Measurements from ENCODE around the gene SMIM3.
A peak's percentile ranks its signal among the peaks of the same experiment; 100 is the strongest.
"Not testable (repeated sequence)": the region's sequence is repeated elsewhere in the genome, so short reads cannot be mapped to it uniquely, and the experiment has no call there.

Gene SMIM3

GRCh38 chr5:150793423-150793888 is 14.9 kb downstream of the SMIM3 start:
- not testable (repeated sequence) for DNase-seq (ENCODE audit: low read depth in 2 of 3, low spot score in 1 of 3)

- no peak for DNase-seq (ENCODE audit: low read depth in 2 of 3, low spot score in 1 of 3)
Measured at GRCh38 chr5:150794927-150795326, 16.4 kb downstream of the SMIM3 start.

- no peak for DNase-seq (ENCODE audit: low read depth in 2 of 3, low spot score in 1 of 3)
Measured at GRCh38 chr5:150797384-150797783, 18.8 kb downstream of the SMIM3 start.

GRCh38 chr5:150801117-150801927 is 22.8 kb downstream of the SMIM3 start:
- no peak for DNase-seq (ENCODE audit: low read depth in 2 of 3, low spot score in 1 of 3)

- no peak for DNase-seq (ENCODE audit: low read depth in 2 of 3, low spot score in 1 of 3)
Measured at GRCh38 chr5:150804388-150804787, 25.8 kb downstream of the SMIM3 start.

GRCh38 chr5:150809363-150809762 is 30.8 kb downstream of the SMIM3 start:
- no peak for DNase-seq (ENCODE audit: low read depth in 2 of 3, low spot score in 1 of 3)

GRCh38 chr5:150815010-150815409 is 36.5 kb downstream of the SMIM3 start:
- no peak for DNase-seq (ENCODE audit: low read depth in 2 of 3, low spot score in 1 of 3)

- DNase-seq (ENCODE audit: low read depth in 2 of 3, low spot score in 1 of 3) = no peak
Measured at GRCh38 chr5:150816946-150817345, 38.4 kb downstream of the SMIM3 start.

- no peak for DNase-seq (ENCODE audit: low read depth in 2 of 3, low spot score in 1 of 3)
Measured at GRCh38 chr5:150829744-150830143, 51.2 kb downstream of the SMIM3 start.

GRCh38 chr5:150831821-150832220 is 53.3 kb downstream of the SMIM3 start:
- DNase-seq (ENCODE audit: low read depth in 2 of 3, low spot score in 1 of 3) = not testable (repeated sequence)

GRCh38 chr5:150836064-150836463 is 57.5 kb downstream of the SMIM3 start:
- no peak for DNase-seq (ENCODE audit: low read depth in 2 of 3, low spot score in 1 of 3)

GRCh38 chr5:150836703-150837102 is 58.1 kb downstream of the SMIM3 start:
- no peak for DNase-seq (ENCODE audit: low read depth in 2 of 3, low spot score in 1 of 3)

- DNase-seq (ENCODE audit: low read depth in 2 of 3, low spot score in 1 of 3) = not testable (repeated sequence)
Measured at GRCh38 chr5:150845185-150845859, 66.8 kb downstream of the SMIM3 start.

GRCh38 chr5:150846308-150846653 is 67.7 kb downstream of the SMIM3 start, which contains the start of gene IRGM:
Gene IRGM, plus strand, starts transcription at chr5:150846521. Its CDS starts 1,603 bp downstream, at chr5:150848124.
- peak in 1 of 3 donors; percentile 2 for DNase-seq (ENCODE audit: low read depth in 2 of 3, low spot score in 1 of 3)

All from stimulated activated CD4-positive, alpha-beta T cell treated with anti-CD3 and anti-CD28 coated beads, Interleukin-12 subunit alpha, Interleukin-12 subunit beta, amount 100 ng/mL, for 48 hours (primary cell).